GM12892 (cell line): ENCODE results near the gene UGGT2.

Experiments
- POLR2A ChIP-seq: IDR thresholded peaks from 2 replicates; pipeline ENCODE4 v1.6.1; 2011; ENCODE audit warnings: low read depth, low read length, control low read depth
- POLR2AphosphoS5 ChIP-seq: IDR thresholded peaks from 2 replicates; pipeline ENCODE4 v1.6.1; 2011; ENCODE audit warnings: low read depth, low read length, control low read depth
- TAF1 ChIP-seq: IDR thresholded peaks from 2 replicates; pipeline ENCODE4 v1.6.1; 2011; ENCODE audit warnings: low read depth, mild to moderate bottlenecking, control low read depth, low read length, borderline replicate concordance

GRCh38 chr13:96080676-96081075 lies 27.5 kb upstream of the UGGT2 start:
- TF ChIP-seq POLR2A = no peak
- TF ChIP-seq TAF1 = no peak
- TF ChIP-seq POLR2AphosphoS5 = no peak
